Osteoblast (primary cell): Measurements from ENCODE around the gene RBMS2. TPM values are rescaled to one million over a fixed set of nuclear protein-coding genes. Genes with fewer than 3 reads are reported as not detected.

Experiments used
- DNase-seq: peaks from one replicate; pipeline ENCODE4 v3.0.0; 2011; ENCODE audit warnings: low spot score, mixed read lengths; ENCODE audit not compliant: insufficient read length; ENCODE audit errors: missing footprints
- H2AFZ ChIP-seq: 2 replicates; pipeline ENCODE4 v1.6.0; 2011; ENCODE audit warnings: mild to moderate bottlenecking, low read length
- H3K27ac ChIP-seq: 2 replicates; pipeline ENCODE4 v1.5.1; 2011; ENCODE audit warnings: mild to moderate bottlenecking, low read depth, low read length, moderate library complexity
- H3K27me3 ChIP-seq: 2 replicates; pipeline ENCODE4 v1.6.0; 2012; ENCODE audit warnings: mild to moderate bottlenecking, control low read depth, inconsistent platforms, low read length, moderate library complexity; ENCODE audit not compliant: insufficient read depth
- H3K36me3 ChIP-seq: 2 replicates; pipeline ENCODE4 v1.5.1; 2011; ENCODE audit warnings: mild to moderate bottlenecking, low read length, control low read depth, moderate library complexity; ENCODE audit not compliant: insufficient read depth
- H3K4me1 ChIP-seq: 2 replicates; pipeline ENCODE4 v1.5.1; 2011; ENCODE audit warnings: mild to moderate bottlenecking, low read length, control low read depth, moderate library complexity; ENCODE audit not compliant: insufficient read depth
- H3K4me2 ChIP-seq: 2 replicates; pipeline ENCODE4 v1.6.0; 2011; ENCODE audit warnings: mild to moderate bottlenecking, low read length; ENCODE audit not compliant: insufficient read depth
- H3K4me3 ChIP-seq: fragments of 200-600 bp; sonication (generic); 3 replicates; pipeline ENCODE4 v1.5.1; 2012; ENCODE audit warnings: mild to moderate bottlenecking, low read length, inconsistent platforms; ENCODE audit not compliant: insufficient read depth
- H3K79me2 ChIP-seq: 2 replicates; pipeline ENCODE4 v1.6.0; 2012; ENCODE audit warnings: mild to moderate bottlenecking, low read length, control low read depth, inconsistent platforms; ENCODE audit not compliant: insufficient read depth
- H3K9me3 ChIP-seq: 2 replicates; pipeline ENCODE4 v1.5.1; 2011; ENCODE audit warnings: low read depth, low read length, control low read depth
- H4K20me1 ChIP-seq: 2 replicates; pipeline ENCODE4 v1.6.0; 2012; ENCODE audit warnings: mild to moderate bottlenecking, low read length, control low read depth; ENCODE audit not compliant: insufficient read depth
- total RNA-seq: library from RNA; depleted of rRNA; stranded (reverse); fragments of >200 nt; gene quantifications from 2 replicates; pipeline ENCODE4 v1.2.3, GENCODE V29; 2012
- TF ChIP-seq, protein P1 (sequence below): IDR thresholded peaks from 2 replicates; pipeline ENCODE4 v1.5.1; 2011; ENCODE audit warnings: mild to moderate bottlenecking, low read depth, low read length, moderate library complexity; ENCODE audit errors: extremely low read depth

The RBMS2 gene
- total RNA-seq, 1 donor = 24.2 TPM

DNA sequence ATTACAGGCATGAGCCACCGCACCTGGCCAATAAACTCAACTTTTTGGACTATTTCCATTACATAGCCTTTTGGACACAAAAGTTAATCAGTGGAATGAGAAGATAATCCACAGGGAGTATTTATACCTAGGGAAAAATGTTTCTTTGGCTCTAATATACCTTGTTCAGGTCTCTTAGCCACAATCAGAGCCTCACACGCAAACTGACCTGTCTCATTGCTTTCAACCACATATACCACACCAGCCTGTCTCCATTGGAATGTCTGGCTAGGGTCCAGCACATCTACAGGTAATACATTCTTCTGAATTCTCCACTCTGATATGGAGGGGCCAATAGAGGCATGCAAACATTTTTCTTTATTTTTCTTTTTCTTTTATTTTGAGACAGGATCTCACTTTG, 3.8 kb upstream of the RBMS2 start:
- Histone ChIP-seq H3K27ac (peak overlapping the region; percentile 75), H3K9me3 (no peaks in the 10 kb centered on the region), H3K4me1 (peaks cover 21% of the 10 kb centered on the region), H3K36me3 (no peaks in the 10 kb centered on the region), H3K4me2 (no peak overlapping the region), H3K4me3 (no peak overlapping the region), H4K20me1 (no peaks in the 10 kb centered on the region), H3K27me3 (no peaks in the 10 kb centered on the region), H3K79me2 (peaks cover 10% of the 10 kb centered on the region), H2AFZ (no peak overlapping the region)
- DNase-seq = no peak
- TF ChIP-seq, protein P1, sequence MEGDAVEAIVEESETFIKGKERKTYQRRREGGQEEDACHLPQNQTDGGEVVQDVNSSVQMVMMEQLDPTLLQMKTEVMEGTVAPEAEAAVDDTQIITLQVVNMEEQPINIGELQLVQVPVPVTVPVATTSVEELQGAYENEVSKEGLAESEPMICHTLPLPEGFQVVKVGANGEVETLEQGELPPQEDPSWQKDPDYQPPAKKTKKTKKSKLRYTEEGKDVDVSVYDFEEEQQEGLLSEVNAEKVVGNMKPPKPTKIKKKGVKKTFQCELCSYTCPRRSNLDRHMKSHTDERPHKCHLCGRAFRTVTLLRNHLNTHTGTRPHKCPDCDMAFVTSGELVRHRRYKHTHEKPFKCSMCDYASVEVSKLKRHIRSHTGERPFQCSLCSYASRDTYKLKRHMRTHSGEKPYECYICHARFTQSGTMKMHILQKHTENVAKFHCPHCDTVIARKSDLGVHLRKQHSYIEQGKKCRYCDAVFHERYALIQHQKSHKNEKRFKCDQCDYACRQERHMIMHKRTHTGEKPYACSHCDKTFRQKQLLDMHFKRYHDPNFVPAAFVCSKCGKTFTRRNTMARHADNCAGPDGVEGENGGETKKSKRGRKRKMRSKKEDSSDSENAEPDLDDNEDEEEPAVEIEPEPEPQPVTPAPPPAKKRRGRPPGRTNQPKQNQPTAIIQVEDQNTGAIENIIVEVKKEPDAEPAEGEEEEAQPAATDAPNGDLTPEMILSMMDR = no peak

- H3K4me2 ChIP-seq = peak overlapping the region; percentile 32
- peak overlapping the region; percentile 75 for H3K27ac ChIP-seq
- no peaks in the 10 kb centered on the region for H4K20me1 ChIP-seq
- no peaks in the 10 kb centered on the region for H3K9me3 ChIP-seq
- H3K36me3 ChIP-seq = no peaks in the 10 kb centered on the region
- peak; percentile 66 for DNase-seq
- TF ChIP-seq, protein P1 = no peak
- H3K27me3 ChIP-seq = no peaks in the 10 kb centered on the region
- H2AFZ ChIP-seq = no peak overlapping the region
- H3K4me3 ChIP-seq = no peak overlapping the region
- peaks cover 17% of the 10 kb centered on the region for H3K79me2 ChIP-seq
- H3K4me1 ChIP-seq = peaks cover 28% of the 10 kb centered on the region
Measured at GRCh38 chr12:56518570-56518969, 3.0 kb upstream of the RBMS2 start.

- H3K4me3 ChIP-seq = no peak overlapping the region
- H3K9me3 ChIP-seq = no peaks in the 10 kb centered on the region
- peak overlapping the region; percentile 82 for H3K27ac ChIP-seq
- peaks cover 35% of the 10 kb centered on the region for H3K4me1 ChIP-seq
- TF ChIP-seq, protein P1 = no peak
- no peaks in the 10 kb centered on the region for H3K36me3 ChIP-seq
- peak overlapping the region; percentile 16 for H2AFZ ChIP-seq
- H3K27me3 ChIP-seq = no peaks in the 10 kb centered on the region
- no peak for DNase-seq
- H3K79me2 ChIP-seq = peaks cover 32% of the 10 kb centered on the region
- no peaks in the 10 kb centered on the region for H4K20me1 ChIP-seq
- H3K4me2 ChIP-seq = peak overlapping the region; percentile 83
Measured at GRCh38 chr12:56520048-56520447, 1.6 kb upstream of the RBMS2 start.

GRCh38 chr12:56520506-56520905, 1.1 kb upstream of the RBMS2 start:
- H3K79me2 ChIP-seq = peaks cover 37% of the 10 kb centered on the region
- peak overlapping the region; percentile 82 for H3K27ac ChIP-seq
- H3K9me3 ChIP-seq = no peaks in the 10 kb centered on the region
- H3K4me2 ChIP-seq = peak overlapping the region; percentile 83
- no peak for DNase-seq
- no peaks in the 10 kb centered on the region for H4K20me1 ChIP-seq
- TF ChIP-seq, protein P1 = no peak
- no peak overlapping the region for H3K4me3 ChIP-seq
- peaks cover 35% of the 10 kb centered on the region for H3K4me1 ChIP-seq
- no peaks in the 10 kb centered on the region for H3K27me3 ChIP-seq
- H3K36me3 ChIP-seq = no peaks in the 10 kb centered on the region
- H2AFZ ChIP-seq = peak overlapping the region; percentile 16
